GM23338 (cell line): ENCODE results near the gene LINGO4.

Experiments
- CTCF ChIP-seq, 2 experiments: fragments of 200-600 bp in 1 of 2; sonication (generic) in 1 of 2; conservative IDR thresholded peaks; 2 replicates each; pipeline versions ENCODE4 v1.5.1 to v1.6.1; 2016 to 2017; ENCODE audit warnings: antibody characterized with exemption in 2 of 2, low read depth in 2 of 2, mild to moderate bottlenecking in 2 of 2, moderate library complexity in 1 of 2
- EZH2 ChIP-seq: fragments of 200-600 bp; sonication (generic); IDR thresholded peaks from one replicate; pipeline ENCODE4 v1.8.0; 2017; ENCODE audit warnings: antibody characterized with exemption, mild to moderate bottlenecking, low read depth; ENCODE audit not compliant: unreplicated experiment
- EZH2phosphoT487 ChIP-seq: fragments of 200-600 bp; sonication (generic); IDR thresholded peaks from one replicate; pipeline ENCODE4 v1.8.1; 2018; ENCODE audit warnings: antibody characterized with exemption; ENCODE audit not compliant: unreplicated experiment
- POLR2AphosphoS5 ChIP-seq: IDR thresholded peaks from 2 replicates; pipeline ENCODE4 v1.6.1; 2016; ENCODE audit warnings: antibody characterized with exemption, low read depth
- REST ChIP-seq: IDR thresholded peaks from one replicate; pipeline ENCODE4 v1.6.1; 2018; ENCODE audit warnings: antibody characterized with exemption; ENCODE audit not compliant: unreplicated experiment

DNA sequence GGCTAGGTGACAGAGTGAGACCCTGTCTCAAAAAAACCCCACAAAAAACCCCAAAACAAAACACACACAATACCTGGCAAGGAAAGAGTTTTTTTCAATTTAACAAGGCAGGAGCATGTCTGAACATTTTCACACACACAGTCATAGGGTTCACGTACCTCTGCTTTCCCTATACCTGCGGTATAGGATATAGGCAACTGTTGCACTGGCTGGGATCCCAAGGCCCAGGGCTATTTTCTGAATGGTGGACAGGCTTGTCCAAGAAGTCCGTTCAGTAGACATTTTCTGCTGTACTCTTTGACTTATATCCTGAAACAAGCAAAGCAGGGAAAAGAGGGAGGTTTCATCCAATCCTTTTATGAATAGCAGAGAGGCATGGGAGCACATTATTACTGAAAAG, 22.5 kb downstream of the LINGO4 start:
- TF ChIP-seq POLR2AphosphoS5 (no peak), CTCF (conservative IDR thresholded peaks at IDR 0.05; ENCODE audit: low read depth in 2 of 2) (no peak), EZH2 (no peak), EZH2phosphoT487 (no peak), REST (no peak)
